Measurements from ENCODE around the gene ELAVL3.

- TF ChIP-seq POLR2A (IDR thresholded peaks at IDR 0.05; ENCODE audit: low read depth, low read length) (no peak), POLR2AphosphoS5 (IDR thresholded peaks at IDR 0.05; ENCODE audit: low read depth, low read length) (no peak), SPI1 (IDR thresholded peaks at IDR 0.05; ENCODE audit: low read depth, low read length) (no peak), TAF1 (IDR thresholded peaks at IDR 0.05; ENCODE audit: low read depth, low read length) (no peak)
Observed at GRCh38 chr19:11445141-11445540, 35.7 kb downstream of the ELAVL3 start.

Data from GM12891 (cell line).